GM12878 (cell line): ENCODE data around the gene IMMP2L. TPM values are rescaled to one million over a fixed set of nuclear protein-coding genes. Genes with fewer than 3 reads are reported as not detected.
A peak's percentile ranks its signal among the peaks of the same experiment; 100 is the strongest.

Experiments
- ATAC-seq: fragments of 200-7000 bp; cut with Tn5 transposase; 3 replicates; pipeline ENCODE4 v1.9.1; 2020; ENCODE audit warnings: mild to moderate bottlenecking, moderate library complexity
- BruUV-seq: library from RNA; stranded (reverse); fragments of 400-500 nt; replicated peaks from 2 replicates; lab custom pipeline; 2021; lab: Mats Ljungman, UMichigan
- CTCF ChIA-PET: fragments of 300-600 bp; sonication (Branson Sonifier 250); formaldehyde crosslinking; extraction: SDS; loops from one replicate; lab custom pipeline; 2021; ENCODE audit warnings: inconsistent platforms; lab: Yijun Ruan, JAX
- POLR2A ChIA-PET: fragments of 350-600 bp; formaldehyde crosslinking; extraction: SDS; loops from one replicate; lab custom pipeline; 2021; ENCODE audit warnings: inconsistent platforms; lab: Charles Lee
- RAD21 ChIA-PET: fragments of 300-600 bp; sonication (Branson Sonifier 250); formaldehyde crosslinking; loops from one replicate; lab custom pipeline; 2023; ENCODE audit warnings: antibody characterized with exemption; ENCODE audit not compliant: unreplicated experiment; lab: Charles Lee
- SMC1A ChIA-PET: fragments of 300-600 bp; sonication (Branson Sonifier 250); formaldehyde crosslinking; loops from one replicate; lab custom pipeline; 2023; ENCODE audit not compliant: unreplicated experiment, uncharacterized antibody; lab: Charles Lee
- DNase-seq: peaks from one replicate; pipeline ENCODE4 v3.0.0-alpha.2; 2011; ENCODE audit warnings: low read depth, low spot score
- FAIRE-seq: peaks from 3 replicates; lab custom pipeline; 2011; peaks lifted over from hg19 to GRCh38; lab: Jason Lieb, UNC
- H2AFZ ChIP-seq: 2 replicates; pipeline ENCODE4 v1.6.0; 2011; ENCODE audit warnings: low read depth, low read length, control low read depth; ENCODE audit not compliant: control insufficient read depth
- H3K27ac ChIP-seq: 2 replicates; pipeline ENCODE4 v1.5.1; 2011; ENCODE audit warnings: control low read depth; ENCODE audit not compliant: control insufficient read depth, insufficient read depth
- H3K27me3 ChIP-seq, 2 experiments: replicated peaks in 1 of 2; 2 replicates each; pipeline versions ENCODE4 v1.6.0 to v1.6.1; 2011; ENCODE audit warnings: low read length in 1 of 2; ENCODE audit not compliant: control insufficient read depth in 2 of 2, insufficient read depth in 2 of 2
- H3K36me3 ChIP-seq, 2 experiments: 2 replicates each; pipeline ENCODE4 v1.5.1; 2011; ENCODE audit warnings: low read length in 1 of 2; ENCODE audit not compliant: control insufficient read depth in 2 of 2, insufficient read depth in 2 of 2
- H3K4me1 ChIP-seq: 2 replicates; pipeline ENCODE4 v1.6.1; 2011; ENCODE audit warnings: mild to moderate bottlenecking, low read length, moderate library complexity, mixed read lengths; ENCODE audit not compliant: control insufficient read depth, insufficient read depth
- H3K4me2 ChIP-seq: 2 replicates; pipeline ENCODE4 v1.6.0; 2011; ENCODE audit warnings: control low read depth; ENCODE audit not compliant: control insufficient read depth, insufficient read depth
- H3K4me3 ChIP-seq: fragments of 200-600 bp; sonication (generic); 2 replicates; pipeline ENCODE4 v1.5.1; 2016
- H3K79me2 ChIP-seq: 2 replicates; pipeline ENCODE4 v1.6.0; 2011; ENCODE audit warnings: low read length; ENCODE audit not compliant: control insufficient read depth, insufficient read depth
- H3K9ac ChIP-seq: 2 replicates; pipeline ENCODE4 v1.8.0; 2011; ENCODE audit warnings: low read length, control low read depth, mixed read lengths; ENCODE audit not compliant: control insufficient read depth, insufficient read depth
- H3K9me3 ChIP-seq: replicated peaks from 3 replicates; pipeline ENCODE4 v1.5.1; 2011; ENCODE audit warnings: mild to moderate bottlenecking, low read length; ENCODE audit not compliant: control insufficient read depth, insufficient read depth
- H4K20me1 ChIP-seq: 2 replicates; pipeline ENCODE4 v1.6.0; 2011; ENCODE audit not compliant: control insufficient read depth, insufficient read depth
- CHD1 ChIP-seq: IDR thresholded peaks from 2 replicates; pipeline ENCODE4 v1.6.1; 2012; ENCODE audit warnings: low read depth, low read length, improper control_type of control experiment
- EGR1 ChIP-seq, 2 experiments: IDR thresholded peaks; 1 replicate in 1 of 2; 2 replicates in 1 of 2; pipeline ENCODE4 v1.6.1; 2011 to 2012; ENCODE audit warnings: low read depth in 2 of 2, low read length in 2 of 2, borderline replicate concordance in 1 of 2, mild to moderate bottlenecking in 1 of 2, moderate library complexity in 1 of 2
- FOXM1 ChIP-seq: IDR thresholded peaks from 2 replicates; pipeline ENCODE4 v1.6.1; 2012; ENCODE audit warnings: low read depth, mild to moderate bottlenecking, inconsistent platforms, low read length, moderate library complexity
- JUNB ChIP-seq: IDR thresholded peaks from 2 replicates; pipeline ENCODE4 v1.6.1; 2016; ENCODE audit warnings: antibody characterized with exemption, mild to moderate bottlenecking
- NFIC ChIP-seq: IDR thresholded peaks from 2 replicates; pipeline ENCODE4 v1.6.1; 2012; ENCODE audit warnings: low read depth, mild to moderate bottlenecking, inconsistent platforms, low read length, moderate library complexity
- RAD51 ChIP-seq: fragments of 450-650 bp; IDR thresholded peaks from 2 replicates; pipeline ENCODE4 v1.6.1; 2016; ENCODE audit warnings: moderate library complexity, mild to moderate bottlenecking, inconsistent platforms
- SMC3 ChIP-seq: IDR thresholded peaks from 2 replicates; pipeline ENCODE4 v1.6.1; 2011; ENCODE audit warnings: low read length, improper control_type of control experiment, borderline replicate concordance
- SRF ChIP-seq, 2 experiments: IDR thresholded peaks; 2 replicates each; pipeline ENCODE4 v1.6.1; 2011; ENCODE audit warnings: low read depth in 2 of 2, low read length in 2 of 2, mild to moderate bottlenecking in 1 of 2, moderate library complexity in 1 of 2
- ZSCAN29 ChIP-seq: fragments of 450-650 bp; IDR thresholded peaks from 2 replicates; pipeline ENCODE4 v1.6.1; 2017; ENCODE audit warnings: mild to moderate bottlenecking, moderate library complexity
- WGBS: methylation state at CpG from one replicate; pipeline ENCODE4 v1.1.6; 2016; ENCODE audit warnings: low lambda C conversion rate; ENCODE audit not compliant: insufficient replicate concordance, insufficient coverage; ENCODE audit errors: missing lambda C conversion rate; 5-methylcytosine and 5-hydroxymethylcytosine counted together
- in situ Hi-C: fragments of 300-500 bp; cut with MboI; formaldehyde crosslinking; loops from 9 replicates; pipeline ENCODE4 v1.14.3; 2018; ENCODE audit warnings: mixed read lengths
- intact Hi-C: fragments of 100-400 bp; cut with micrococcal nuclease; formaldehyde crosslinking; loops from one replicate; pipeline ENCODE4 v1.14.2; 2022; ENCODE audit not compliant: unreplicated experiment
- polyA plus RNA-seq, 11 experiments: library from polyadenylated mRNA; depleted of rRNA in 4 of 11; unstranded in 6 of 11; stranded (reverse) in 5 of 11; fragments of >200 nt; fragmentation: Nextera tagmentation in 4 of 11; fragmentation: Illumina TruSeq in 1 of 11; extraction: Ambion mirVana in 4 of 11; extraction: Trizol in 1 of 11; gene quantifications; 1 replicate in 1 of 11; 2 replicates in 10 of 11; pipeline versions ENCODE4 v1.2.1 to v1.2.3, GENCODE V29; 2011 to 2016; ENCODE audit warnings: inconsistent platforms in 2 of 11, missing spikeins in 2 of 11, low read depth in 1 of 11
- total RNA-seq, 4 experiments: library from RNA; depleted of rRNA in 3 of 4; stranded (reverse); fragments of >200 nt in 3 of 4; fragmentation: Illumina TruSeq in 1 of 4; extraction: Trizol in 1 of 4; gene quantifications; 2 replicates each; pipeline versions ENCODE4 v1.2.1 to v1.2.3, GENCODE V29; 2013 to 2021
- TF ChIP-seq, protein P1 (sequence below): fragments of 450-650 bp; formaldehyde crosslinking; IDR thresholded peaks from 2 replicates; pipeline ENCODE4 v1.4.0; 2020; ENCODE audit warnings: mild to moderate bottlenecking, moderate library complexity
- TF ChIP-seq, protein P2 (sequence below): IDR thresholded peaks from 2 replicates; pipeline ENCODE4 v1.6.1; 2011; ENCODE audit warnings: low read depth, mild to moderate bottlenecking, low read length, moderate library complexity, borderline replicate concordance; ENCODE audit errors: extremely low read depth
- TF ChIP-seq, protein P3 (sequence below): fragments of 450-650 bp; IDR thresholded peaks from 2 replicates; pipeline ENCODE4 v1.6.1; 2017; ENCODE audit warnings: mild to moderate bottlenecking, low read depth, inconsistent platforms; ENCODE audit not compliant: poor library complexity, severe bottlenecking
- TF ChIP-seq, protein P4 (sequence below): fragments of 450-650 bp; IDR thresholded peaks from 2 replicates; pipeline ENCODE4 v1.6.1; 2017; ENCODE audit warnings: antibody characterized with exemption, mild to moderate bottlenecking, moderate library complexity

The IMMP2L gene
- total and polyA plus RNA-seq, 10 of the 15 experiments (the other 5 are each of a cell fraction or from before 2014, with no cell fraction given): 12.6 to 46.3 (median 19.6) TPM

DNA sequence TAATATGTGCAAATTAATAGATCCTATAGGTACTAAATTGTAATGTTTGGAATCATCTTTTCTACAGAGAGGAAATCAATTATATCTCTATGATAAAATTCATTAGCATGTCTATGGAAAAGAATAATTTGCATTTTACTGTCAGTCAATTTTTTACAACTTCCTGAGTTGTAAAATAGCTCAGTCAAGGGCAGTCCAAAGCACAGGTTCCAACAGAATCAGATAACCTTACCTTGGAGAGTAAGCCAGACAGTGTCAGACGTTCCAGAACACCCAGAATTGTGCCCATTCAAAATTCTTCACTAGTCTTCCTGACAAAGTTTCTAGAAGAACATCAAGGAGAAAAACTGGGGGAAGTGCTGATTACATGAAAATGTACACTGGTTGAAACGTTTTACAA, 31.1 kb upstream of the IMMP2L start (continued):
- TF ChIP-seq CHD1: no peak
- TF ChIP-seq, protein P1, sequence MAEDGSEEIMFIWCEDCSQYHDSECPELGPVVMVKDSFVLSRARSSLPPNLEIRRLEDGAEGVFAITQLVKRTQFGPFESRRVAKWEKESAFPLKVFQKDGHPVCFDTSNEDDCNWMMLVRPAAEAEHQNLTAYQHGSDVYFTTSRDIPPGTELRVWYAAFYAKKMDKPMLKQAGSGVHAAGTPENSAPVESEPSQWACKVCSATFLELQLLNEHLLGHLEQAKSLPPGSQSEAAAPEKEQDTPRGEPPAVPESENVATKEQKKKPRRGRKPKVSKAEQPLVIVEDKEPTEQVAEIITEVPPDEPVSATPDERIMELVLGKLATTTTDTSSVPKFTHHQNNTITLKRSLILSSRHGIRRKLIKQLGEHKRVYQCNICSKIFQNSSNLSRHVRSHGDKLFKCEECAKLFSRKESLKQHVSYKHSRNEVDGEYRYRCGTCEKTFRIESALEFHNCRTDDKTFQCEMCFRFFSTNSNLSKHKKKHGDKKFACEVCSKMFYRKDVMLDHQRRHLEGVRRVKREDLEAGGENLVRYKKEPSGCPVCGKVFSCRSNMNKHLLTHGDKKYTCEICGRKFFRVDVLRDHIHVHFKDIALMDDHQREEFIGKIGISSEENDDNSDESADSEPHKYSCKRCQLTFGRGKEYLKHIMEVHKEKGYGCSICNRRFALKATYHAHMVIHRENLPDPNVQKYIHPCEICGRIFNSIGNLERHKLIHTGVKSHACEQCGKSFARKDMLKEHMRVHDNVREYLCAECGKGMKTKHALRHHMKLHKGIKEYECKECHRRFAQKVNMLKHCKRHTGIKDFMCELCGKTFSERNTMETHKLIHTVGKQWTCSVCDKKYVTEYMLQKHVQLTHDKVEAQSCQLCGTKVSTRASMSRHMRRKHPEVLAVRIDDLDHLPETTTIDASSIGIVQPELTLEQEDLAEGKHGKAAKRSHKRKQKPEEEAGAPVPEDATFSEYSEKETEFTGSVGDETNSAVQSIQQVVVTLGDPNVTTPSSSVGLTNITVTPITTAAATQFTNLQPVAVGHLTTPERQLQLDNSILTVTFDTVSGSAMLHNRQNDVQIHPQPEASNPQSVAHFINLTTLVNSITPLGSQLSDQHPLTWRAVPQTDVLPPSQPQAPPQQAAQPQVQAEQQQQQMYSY (CRISPR knock-in tag): no peak
- TF ChIP-seq, protein P2, sequence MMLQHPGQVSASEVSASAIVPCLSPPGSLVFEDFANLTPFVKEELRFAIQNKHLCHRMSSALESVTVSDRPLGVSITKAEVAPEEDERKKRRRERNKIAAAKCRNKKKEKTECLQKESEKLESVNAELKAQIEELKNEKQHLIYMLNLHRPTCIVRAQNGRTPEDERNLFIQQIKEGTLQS: no peak
- TF ChIP-seq, protein P3, sequence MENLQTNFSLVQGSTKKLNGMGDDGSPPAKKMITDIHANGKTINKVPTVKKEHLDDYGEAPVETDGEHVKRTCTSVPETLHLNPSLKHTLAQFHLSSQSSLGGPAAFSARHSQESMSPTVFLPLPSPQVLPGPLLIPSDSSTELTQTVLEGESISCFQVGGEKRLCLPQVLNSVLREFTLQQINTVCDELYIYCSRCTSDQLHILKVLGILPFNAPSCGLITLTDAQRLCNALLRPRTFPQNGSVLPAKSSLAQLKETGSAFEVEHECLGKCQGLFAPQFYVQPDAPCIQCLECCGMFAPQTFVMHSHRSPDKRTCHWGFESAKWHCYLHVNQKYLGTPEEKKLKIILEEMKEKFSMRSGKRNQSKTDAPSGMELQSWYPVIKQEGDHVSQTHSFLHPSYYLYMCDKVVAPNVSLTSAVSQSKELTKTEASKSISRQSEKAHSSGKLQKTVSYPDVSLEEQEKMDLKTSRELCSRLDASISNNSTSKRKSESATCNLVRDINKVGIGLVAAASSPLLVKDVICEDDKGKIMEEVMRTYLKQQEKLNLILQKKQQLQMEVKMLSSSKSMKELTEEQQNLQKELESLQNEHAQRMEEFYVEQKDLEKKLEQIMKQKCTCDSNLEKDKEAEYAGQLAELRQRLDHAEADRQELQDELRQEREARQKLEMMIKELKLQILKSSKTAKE: no peak

DNA sequence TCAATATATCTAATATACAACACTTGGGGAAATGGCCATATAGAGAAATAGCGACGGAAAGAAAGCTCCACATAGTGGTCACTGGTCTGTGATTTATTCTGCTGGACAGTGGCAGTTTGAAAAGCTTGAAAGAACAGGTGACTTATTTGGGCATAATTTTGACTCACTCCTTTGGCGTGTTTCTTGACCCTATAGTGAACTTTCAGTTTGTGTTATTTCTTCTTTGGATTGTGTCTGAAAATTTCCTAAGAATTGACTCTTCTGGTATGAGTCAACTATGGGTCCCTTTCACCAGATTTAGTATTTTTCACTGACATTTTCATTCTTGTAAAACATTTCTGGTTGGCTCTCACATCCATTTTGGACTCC, 25.8 kb upstream of the IMMP2L start:
- H3K4me3 ChIP-seq: no peak overlapping the region
- POLR2A ChIA-PET: no interaction called here
- intact Hi-C loops (no loop called here), in situ Hi-C loops (no loop called here)
- no peaks in the 10 kb centered on the region for H3K36me3 ChIP-seq
- no peak overlapping the region for H3K9ac ChIP-seq
- WGBS: 64% methylated on average over 3 of the region's 3 CpGs
- no peaks in the 10 kb centered on the region for H3K4me1 ChIP-seq
- H3K27ac ChIP-seq: no peak overlapping the region
- ATAC-seq: peak; percentile 31; the same call in 1 of the 3 replicates
- CTCF ChIA-PET: no interaction called here
- no peak for DNase-seq
- BruUV-seq: no TSS peak
- no peaks in the 10 kb centered on the region for H4K20me1 ChIP-seq
- H3K79me2 ChIP-seq: no peaks in the 10 kb centered on the region
- FAIRE-seq: no peak
- H2AFZ ChIP-seq: no peak overlapping the region
- no peak overlapping the region for H3K4me2 ChIP-seq
- no peaks in the 10 kb centered on the region for H3K27me3 ChIP-seq
- RAD21 ChIA-PET: interaction anchor here (0.6 kb wide), 1 partner anchor 137 kb away, joined by 3 read pairs; no protein-coding TSS in a partner anchor
- H3K9me3 ChIP-seq: no peaks in the 10 kb centered on the region
- SMC1A ChIA-PET: no interaction called here
- peak; percentile 68 for TF ChIP-seq JUNB
- TF ChIP-seq SRF (IDR thresholded peaks at IDR 0.05; ENCODE audit: low read depth in 2 of 2, low read length in 2 of 2): 0 out of 4 replicates have a peak, but pooled peaks of 1 of the 2 experiments have one; percentile 49
- no peak for TF ChIP-seq RAD51
- TF ChIP-seq NFIC: peak; percentile 43; the same call in 1 of the 2 replicates
- no peak for TF ChIP-seq EGR1 (IDR thresholded peaks at IDR 0.05; ENCODE audit: borderline replicate concordance in 1 of 2, low read depth in 2 of 2, low read length in 2 of 2)
- TF ChIP-seq, protein P4, sequence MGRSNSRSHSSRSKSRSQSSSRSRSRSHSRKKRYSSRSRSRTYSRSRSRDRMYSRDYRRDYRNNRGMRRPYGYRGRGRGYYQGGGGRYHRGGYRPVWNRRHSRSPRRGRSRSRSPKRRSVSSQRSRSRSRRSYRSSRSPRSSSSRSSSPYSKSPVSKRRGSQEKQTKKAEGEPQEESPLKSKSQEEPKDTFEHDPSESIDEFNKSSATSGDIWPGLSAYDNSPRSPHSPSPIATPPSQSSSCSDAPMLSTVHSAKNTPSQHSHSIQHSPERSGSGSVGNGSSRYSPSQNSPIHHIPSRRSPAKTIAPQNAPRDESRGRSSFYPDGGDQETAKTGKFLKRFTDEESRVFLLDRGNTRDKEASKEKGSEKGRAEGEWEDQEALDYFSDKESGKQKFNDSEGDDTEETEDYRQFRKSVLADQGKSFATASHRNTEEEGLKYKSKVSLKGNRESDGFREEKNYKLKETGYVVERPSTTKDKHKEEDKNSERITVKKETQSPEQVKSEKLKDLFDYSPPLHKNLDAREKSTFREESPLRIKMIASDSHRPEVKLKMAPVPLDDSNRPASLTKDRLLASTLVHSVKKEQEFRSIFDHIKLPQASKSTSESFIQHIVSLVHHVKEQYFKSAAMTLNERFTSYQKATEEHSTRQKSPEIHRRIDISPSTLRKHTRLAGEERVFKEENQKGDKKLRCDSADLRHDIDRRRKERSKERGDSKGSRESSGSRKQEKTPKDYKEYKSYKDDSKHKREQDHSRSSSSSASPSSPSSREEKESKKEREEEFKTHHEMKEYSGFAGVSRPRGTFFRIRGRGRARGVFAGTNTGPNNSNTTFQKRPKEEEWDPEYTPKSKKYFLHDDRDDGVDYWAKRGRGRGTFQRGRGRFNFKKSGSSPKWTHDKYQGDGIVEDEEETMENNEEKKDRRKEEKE: no peak
- TF ChIP-seq ZSCAN29: no peak
- TF ChIP-seq SMC3: no peak
- 0 out of 2 replicates have a peak, but pooled peaks have one; percentile 18 for TF ChIP-seq FOXM1
